ENCODE measurements around the gene ABLIM1.

ABLIM1 gene

GRCh38 chr10:114678820-114679219 is 20.7 kb upstream of the ABLIM1 start:
- no peaks in the 10 kb centered on the region for H3K27me3 ChIP-seq (ENCODE audit: control insufficient read depth in 1 of 2, insufficient read depth in 2 of 2, low read length in 2 of 2)
- no peaks in the 10 kb centered on the region for H3K9me3 ChIP-seq (ENCODE audit: low read length)
- peaks cover 14% of the 10 kb centered on the region for H3K4me1 ChIP-seq (ENCODE audit: insufficient read depth, low read length)
- no peaks in the 10 kb centered on the region for H3K36me3 ChIP-seq (ENCODE audit: insufficient read depth, low read length)
- no peak overlapping the region for H3K4me3 ChIP-seq (ENCODE audit: low read depth in 1 of 2, low read length in 2 of 2)
- no peak overlapping the region for H3K9ac ChIP-seq (ENCODE audit: low read length)
- no peak overlapping the region for H3K27ac ChIP-seq (ENCODE audit: low read depth, low read length)

GRCh38 chr10:114678336-114678735 is 20.3 kb upstream of the ABLIM1 start:
- peaks cover 14% of the 10 kb centered on the region for H3K4me1 ChIP-seq (ENCODE audit: insufficient read depth, low read length)
- no peak overlapping the region for H3K27ac ChIP-seq (ENCODE audit: low read depth, low read length)

DNA sequence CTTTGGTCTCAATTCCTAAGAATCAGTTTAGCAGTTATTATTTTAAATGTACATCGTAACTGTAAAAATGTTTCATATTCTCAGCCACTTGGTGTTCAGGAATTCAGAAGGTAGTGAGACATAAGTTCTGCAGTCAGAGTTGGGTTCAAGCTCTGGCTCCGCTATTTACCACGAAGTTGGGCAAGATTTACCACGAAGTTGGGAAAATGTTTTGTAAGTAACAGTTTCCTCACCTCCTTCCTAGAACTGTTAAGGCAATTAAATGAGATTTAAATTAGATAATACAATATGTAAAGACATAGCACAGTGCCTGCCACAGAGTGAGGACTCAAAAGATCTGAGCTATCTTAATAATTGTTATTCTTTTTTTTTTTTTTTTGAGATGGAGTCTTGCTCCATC is 16.3 kb upstream of the ABLIM1 start:
- no peak overlapping the region for H3K4me3 ChIP-seq (ENCODE audit: low read depth in 1 of 2, low read length in 2 of 2)
- no peaks in the 10 kb centered on the region for H3K4me1 ChIP-seq (ENCODE audit: insufficient read depth, low read length)
- H3K27me3 ChIP-seq (ENCODE audit: control insufficient read depth in 1 of 2, insufficient read depth in 2 of 2, low read length in 2 of 2), result no peaks in the 10 kb centered on the region
- no peak overlapping the region for H3K9ac ChIP-seq (ENCODE audit: low read length)
- no peak overlapping the region for H3K27ac ChIP-seq (ENCODE audit: low read depth, low read length)
- H3K9me3 ChIP-seq (ENCODE audit: low read length), result no peaks in the 10 kb centered on the region
- no peaks in the 10 kb centered on the region for H3K36me3 ChIP-seq (ENCODE audit: insufficient read depth, low read length)

More at GRCh38 chr10:114678336-114678735, 20.3 kb upstream of the ABLIM1 start:
- no peaks in the 10 kb centered on the region for H3K27me3 ChIP-seq (ENCODE audit: control insufficient read depth in 1 of 2, insufficient read depth in 2 of 2, low read length in 2 of 2)
- H3K9me3 ChIP-seq (ENCODE audit: low read length), result no peaks in the 10 kb centered on the region
- no peak overlapping the region for H3K4me3 ChIP-seq (ENCODE audit: low read depth in 1 of 2, low read length in 2 of 2)
- H3K36me3 ChIP-seq (ENCODE audit: insufficient read depth, low read length), result no peaks in the 10 kb centered on the region
- H3K9ac ChIP-seq (ENCODE audit: low read length), result no peak overlapping the region

GRCh38 chr10:114669648-114670047 is 11.6 kb upstream of the ABLIM1 start:
- H3K9ac ChIP-seq (ENCODE audit: low read length), result no peak overlapping the region
- no peak overlapping the region for H3K4me3 ChIP-seq (ENCODE audit: low read depth in 1 of 2, low read length in 2 of 2)
- no peak overlapping the region for H3K27ac ChIP-seq (ENCODE audit: low read depth, low read length)
- no peaks in the 10 kb centered on the region for H3K27me3 ChIP-seq (ENCODE audit: control insufficient read depth in 1 of 2, insufficient read depth in 2 of 2, low read length in 2 of 2)
- no peaks in the 10 kb centered on the region for H3K9me3 ChIP-seq (ENCODE audit: low read length)
- H3K4me1 ChIP-seq (ENCODE audit: insufficient read depth, low read length), result no peaks in the 10 kb centered on the region
- no peaks in the 10 kb centered on the region for H3K36me3 ChIP-seq (ENCODE audit: insufficient read depth, low read length)

DNA sequence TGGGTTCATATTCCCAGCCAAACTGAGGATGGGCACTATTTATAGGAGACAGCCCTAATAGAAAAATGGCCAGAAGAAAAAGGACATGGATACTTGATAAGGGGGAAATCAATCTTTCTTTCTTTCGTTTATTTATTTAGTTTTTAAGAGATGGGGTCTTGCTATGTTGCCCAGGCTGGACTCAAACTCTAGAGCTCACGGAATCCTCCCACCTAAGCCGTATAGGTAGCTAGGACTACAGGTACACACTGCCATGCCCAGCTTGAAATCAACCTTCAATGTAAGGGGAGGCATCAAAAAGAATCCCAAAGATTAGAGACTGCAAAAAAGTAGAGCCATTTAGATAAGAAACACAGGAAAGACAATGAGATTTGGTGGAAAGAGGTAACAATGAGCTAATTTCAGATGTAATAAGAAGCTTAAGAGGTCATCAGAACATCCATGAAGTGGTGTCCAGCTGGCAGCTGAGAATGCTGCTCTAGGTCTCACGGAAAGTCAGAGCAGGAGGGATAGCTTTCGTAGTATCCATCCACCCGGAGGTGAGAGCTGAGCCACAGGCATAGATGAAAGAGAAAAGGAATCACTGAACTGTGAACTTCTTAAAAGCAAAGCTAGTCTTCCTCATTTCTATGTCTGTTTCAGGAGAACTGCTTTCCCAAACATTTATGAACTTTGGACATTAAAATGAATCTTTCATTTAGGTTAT is 10.5 kb upstream of the ABLIM1 start:
- Histone ChIP-seq H3K9ac (ENCODE audit: low read length) (no peak overlapping the region), H3K4me3 (ENCODE audit: low read depth in 1 of 2, low read length in 2 of 2) (no peak overlapping the region), H3K27me3 (ENCODE audit: control insufficient read depth in 1 of 2, insufficient read depth in 2 of 2, low read length in 2 of 2) (no peaks in the 10 kb centered on the region), H3K27ac (ENCODE audit: low read depth, low read length) (no peak overlapping the region), H3K9me3 (ENCODE audit: low read length) (no peaks in the 10 kb centered on the region), H3K4me1 (ENCODE audit: insufficient read depth, low read length) (no peaks in the 10 kb centered on the region), H3K36me3 (ENCODE audit: insufficient read depth, low read length) (no peaks in the 10 kb centered on the region)

DNA sequence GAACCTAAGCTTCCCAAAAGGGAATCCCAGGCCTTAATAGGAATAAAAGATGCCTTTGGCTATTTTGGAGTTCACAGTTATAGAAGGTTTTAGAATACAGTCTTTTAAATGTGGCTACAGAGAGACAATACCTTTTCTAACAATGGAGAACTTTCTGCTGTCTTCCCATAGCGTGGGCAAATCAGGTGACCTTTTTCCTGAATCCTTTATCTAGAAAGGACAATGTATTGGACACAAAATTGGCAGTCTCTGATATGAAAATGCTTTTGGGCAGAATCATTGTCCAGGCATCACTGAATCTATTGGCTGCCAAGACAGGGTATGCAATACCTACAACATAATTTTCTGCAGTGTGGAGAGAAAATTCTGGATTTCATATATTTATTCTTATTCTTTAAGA is 7.8 kb upstream of the ABLIM1 start:
- H3K36me3 ChIP-seq (ENCODE audit: insufficient read depth, low read length), result no peaks in the 10 kb centered on the region

GRCh38 chr10:114665406-114665805 is 7.3 kb upstream of the ABLIM1 start:
- H3K27ac ChIP-seq (ENCODE audit: low read depth, low read length), result no peak overlapping the region
- H3K9ac ChIP-seq (ENCODE audit: low read length), result no peak overlapping the region
- H3K9me3 ChIP-seq (ENCODE audit: low read length), result no peaks in the 10 kb centered on the region

More for the DNA sequence above, 7.8 kb upstream of the ABLIM1 start:
- no peaks in the 10 kb centered on the region for H3K27me3 ChIP-seq (ENCODE audit: control insufficient read depth in 1 of 2, insufficient read depth in 2 of 2, low read length in 2 of 2)
- H3K4me3 ChIP-seq (ENCODE audit: low read depth in 1 of 2, low read length in 2 of 2), result no peak overlapping the region
- H3K9ac ChIP-seq (ENCODE audit: low read length), result no peak overlapping the region
- no peak overlapping the region for H3K27ac ChIP-seq (ENCODE audit: low read depth, low read length)
- no peaks in the 10 kb centered on the region for H3K9me3 ChIP-seq (ENCODE audit: low read length)
- H3K4me1 ChIP-seq (ENCODE audit: insufficient read depth, low read length), result no peaks in the 10 kb centered on the region

GRCh38 chr10:114664127-114664526 is 6.1 kb upstream of the ABLIM1 start:
- H3K9me3 ChIP-seq (ENCODE audit: low read length), result no peaks in the 10 kb centered on the region
- no peaks in the 10 kb centered on the region for H3K4me1 ChIP-seq (ENCODE audit: insufficient read depth, low read length)
- H3K27ac ChIP-seq (ENCODE audit: low read depth, low read length), result no peak overlapping the region
- H3K9ac ChIP-seq (ENCODE audit: low read length), result no peak overlapping the region
- no peaks in the 10 kb centered on the region for H3K27me3 ChIP-seq (ENCODE audit: control insufficient read depth in 1 of 2, insufficient read depth in 2 of 2, low read length in 2 of 2)
- no peaks in the 10 kb centered on the region for H3K36me3 ChIP-seq (ENCODE audit: insufficient read depth, low read length)
- H3K4me3 ChIP-seq (ENCODE audit: low read depth in 1 of 2, low read length in 2 of 2), result no peak overlapping the region

More at GRCh38 chr10:114665406-114665805, 7.3 kb upstream of the ABLIM1 start:
- Histone ChIP-seq H3K4me3 (ENCODE audit: low read depth in 1 of 2, low read length in 2 of 2) (no peak overlapping the region), H3K27me3 (ENCODE audit: control insufficient read depth in 1 of 2, insufficient read depth in 2 of 2, low read length in 2 of 2) (no peaks in the 10 kb centered on the region), H3K4me1 (ENCODE audit: insufficient read depth, low read length) (no peaks in the 10 kb centered on the region), H3K36me3 (ENCODE audit: insufficient read depth, low read length) (no peaks in the 10 kb centered on the region)

- Histone ChIP-seq H3K9me3 (ENCODE audit: low read length) (no peaks in the 10 kb centered on the region), H3K4me1 (ENCODE audit: insufficient read depth, low read length) (no peaks in the 10 kb centered on the region), H3K9ac (ENCODE audit: low read length) (no peak overlapping the region), H3K4me3 (ENCODE audit: low read depth in 1 of 2, low read length in 2 of 2) (no peak overlapping the region), H3K27me3 (ENCODE audit: control insufficient read depth in 1 of 2, insufficient read depth in 2 of 2, low read length in 2 of 2) (no peaks in the 10 kb centered on the region), H3K27ac (ENCODE audit: low read depth, low read length) (no peak overlapping the region), H3K36me3 (ENCODE audit: insufficient read depth, low read length) (no peaks in the 10 kb centered on the region)
Observed at GRCh38 chr10:114663626-114664025, 5.6 kb upstream of the ABLIM1 start.

GRCh38 chr10:114662646-114663217 is 4.7 kb upstream of the ABLIM1 start:
- Histone ChIP-seq H3K9me3 (ENCODE audit: low read length) (no peaks in the 10 kb centered on the region), H3K36me3 (ENCODE audit: insufficient read depth, low read length) (no peaks in the 10 kb centered on the region), H3K27me3 (ENCODE audit: control insufficient read depth in 1 of 2, insufficient read depth in 2 of 2, low read length in 2 of 2) (no peaks in the 10 kb centered on the region), H3K9ac (ENCODE audit: low read length) (no peak overlapping the region), H3K27ac (ENCODE audit: low read depth, low read length) (no peak overlapping the region), H3K4me1 (ENCODE audit: insufficient read depth, low read length) (no peaks in the 10 kb centered on the region), H3K4me3 (ENCODE audit: low read depth in 1 of 2, low read length in 2 of 2) (no peak overlapping the region)

GRCh38 chr10:114661212-114661880 is 3.3 kb upstream of the ABLIM1 start:
- Histone ChIP-seq H3K9me3 (ENCODE audit: low read length) (no peaks in the 10 kb centered on the region), H3K4me1 (ENCODE audit: insufficient read depth, low read length) (no peaks in the 10 kb centered on the region), H3K27ac (ENCODE audit: low read depth, low read length) (no peak overlapping the region), H3K4me3 (ENCODE audit: low read depth in 1 of 2, low read length in 2 of 2) (no peak overlapping the region), H3K36me3 (ENCODE audit: insufficient read depth, low read length) (no peaks in the 10 kb centered on the region), H3K9ac (ENCODE audit: low read length) (no peak overlapping the region), H3K27me3 (ENCODE audit: control insufficient read depth in 1 of 2, insufficient read depth in 2 of 2, low read length in 2 of 2) (no peaks in the 10 kb centered on the region)

All from muscle layer of colon (tissue), 2 donors.